Motor neuron (in vitro differentiated cells): ENCODE measurements around the gene TRIM65. TPM values are rescaled to one million over a fixed set of nuclear protein-coding genes. Genes with fewer than 3 reads are reported as not detected.

ENCODE experiments used
- ATAC-seq, 8 experiments: fragments of 200-7000 bp; cut with Tn5 transposase; replicated peaks in 6 of 8; 2 replicates each; pipeline ENCODE4 v1.8.0; 2021; ENCODE audit warnings: mild to moderate bottlenecking in 8 of 8, moderate library complexity in 8 of 8
- H3K27ac ChIP-seq, 2 donors: fragments of 250-450 bp; sonication (Bioruptor Pico); 2 replicates each; pipeline ENCODE4 v1.9.0; 2021; ENCODE audit warnings: antibody characterized with exemption in 2 of 2, mild to moderate bottlenecking in 2 of 2, moderate library complexity in 1 of 2
- H3K4me1 ChIP-seq, 2 donors: fragments of 250-450 bp; sonication (Bioruptor Pico); replicated peaks in 1 of 2; 2 replicates each; pipeline ENCODE4 v1.6.1; 2021; ENCODE audit warnings: antibody characterized with exemption in 2 of 2, mild to moderate bottlenecking in 2 of 2, moderate library complexity in 1 of 2
- H3K4me3 ChIP-seq, 5 donors: fragments of 250-450 bp; sonication (Bioruptor Pico); 2 replicates each; pipeline ENCODE4 v1.9.0; 2021; ENCODE audit warnings: antibody characterized with exemption in 5 of 5, mild to moderate bottlenecking in 5 of 5, moderate library complexity in 4 of 5
- WGBS, 10 experiments: fragments of 450-650 bp; shearing (Covaris generic); methylation state at CpG; one replicate each; pipeline ENCODE4 v1.0.0; 2022; 5-methylcytosine and 5-hydroxymethylcytosine counted together
- in situ Hi-C, 9 experiments: fragments of 400-800 bp; cut with MboI; loops; one replicate each; pipeline ENCODE4 v1.15.0; 2021; ENCODE audit warnings: low sequenced_read_pairs in 9 of 9, low pct_unique_long_range_greater_than_20kb in 2 of 9; ENCODE audit not compliant: unreplicated experiment in 9 of 9
- total RNA-seq, 8 experiments: library from RNA; unstranded; fragments of 300-600 nt; gene quantifications; 2 replicates each; pipeline versions ENCODE4 v1.2.3 to v1.2.4, GENCODE V29; 2022

Gene TRIM65
- total RNA-seq, 8 experiments from 2014 or later: 8.7 to 22.5 (median 13.4) TPM

DNA sequence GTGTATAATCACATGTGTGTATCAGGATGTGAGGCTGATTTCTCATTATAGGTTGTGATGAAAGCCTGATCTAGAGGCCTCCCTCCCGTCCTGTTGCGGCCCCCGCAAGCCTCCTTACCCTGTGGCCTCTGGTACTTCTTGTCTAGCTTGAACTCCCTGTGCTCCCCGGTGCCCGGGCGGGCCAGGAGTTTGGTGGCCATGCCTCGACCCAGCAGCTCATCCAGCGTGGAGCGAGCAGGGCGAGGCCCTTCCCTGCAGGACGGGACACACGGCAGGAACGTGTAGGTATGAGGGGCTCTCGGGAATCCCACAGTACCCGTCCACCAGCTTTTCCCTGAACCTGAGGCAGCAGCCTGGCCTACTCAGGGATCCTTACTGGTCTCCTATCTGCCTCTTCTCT is 29.2 kb upstream of the TRIM65 start:
- H3K4me3 ChIP-seq: no peak overlapping the region
- WGBS, 10 experiments: 77 to 100% (median 100%) methylated on average over 1 to 7 of the region's 15 CpGs; no CpG with 5 or more reads in 5 of the 10 experiments
- H3K4me1 ChIP-seq: no peaks in the 10 kb centered on the region
- in situ Hi-C loops: no loop called here
- no peak overlapping the region for H3K27ac ChIP-seq
- no peak for ATAC-seq

GRCh38 chr17:75925103-75925502 is 28.4 kb upstream of the TRIM65 start:
- in situ Hi-C loops: no loop called here

GRCh38 chr17:75922963-75923874 is 26.5 kb upstream of the TRIM65 start:
- H3K4me1 ChIP-seq: no peaks in the 10 kb centered on the region
- H3K27ac ChIP-seq: no peak overlapping the region
- 29 to 100% (median 95%) methylated on average over 1 to 6 of the region's 19 CpGs; no CpG with 5 or more reads in 4 of the 10 experiments for WGBS, 10 experiments
- H3K4me3 ChIP-seq: no peak overlapping the region
- in situ Hi-C loops: loop anchor here in 1 of 9 experiments (25.0 kb wide), 1 partner anchor 364 kb away; no protein-coding TSS in a partner anchor
- peak in 2 of 8 experiments; percentile 29 to 32 for ATAC-seq

More at GRCh38 chr17:75925103-75925502, 28.4 kb upstream of the TRIM65 start:
- no peak overlapping the region for H3K27ac ChIP-seq
- H3K4me1 ChIP-seq: no peaks in the 10 kb centered on the region
- H3K4me3 ChIP-seq: no peak overlapping the region
- ATAC-seq: no peak
- WGBS, 10 experiments: 90 to 100% (median 100%) methylated on average over 1 to 2 of the region's 11 CpGs; no CpG with 5 or more reads in 6 of the 10 experiments

DNA sequence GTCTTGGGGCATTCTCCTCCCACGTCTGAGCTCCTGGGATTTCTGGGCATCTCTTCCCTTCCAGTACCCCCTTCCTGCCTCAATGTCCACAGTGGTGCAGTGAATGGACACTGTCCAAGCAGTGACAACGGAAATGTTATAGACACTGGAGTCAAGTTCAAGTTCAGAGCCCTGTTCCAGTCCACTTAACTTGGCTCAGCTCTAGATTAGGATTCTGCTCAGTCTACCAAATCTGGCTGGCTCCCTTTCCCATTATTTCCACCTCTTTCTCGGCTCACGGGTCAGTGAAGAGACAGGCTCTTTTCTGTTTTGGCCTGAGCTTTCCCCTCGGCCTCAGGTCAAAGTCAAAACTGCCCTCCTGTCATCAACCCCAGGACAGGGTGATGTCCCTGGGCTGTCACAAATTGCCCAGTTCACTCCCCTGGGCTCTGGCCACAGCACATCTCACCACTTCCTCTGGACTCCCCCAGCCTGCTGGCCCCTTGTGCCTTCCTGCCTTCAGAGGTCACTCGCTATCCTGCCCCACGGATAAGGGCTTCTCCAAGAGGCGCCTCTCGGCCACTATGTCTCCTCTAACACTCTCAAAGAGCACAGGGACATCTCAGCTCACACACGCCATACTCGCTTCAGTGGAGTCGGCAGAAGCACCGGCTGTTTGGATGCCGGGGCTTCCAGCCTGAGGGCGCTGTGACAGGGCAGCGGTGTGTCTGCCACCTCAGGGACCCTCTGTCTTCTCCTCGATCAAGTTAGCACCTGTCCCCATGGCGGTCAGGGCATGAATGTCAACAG is 25.6 kb upstream of the TRIM65 start:
- WGBS, 10 experiments: 60 to 100% (median 86%) methylated on average over 1 to 8 of the region's 18 CpGs; no CpG with 5 or more reads in 4 of the 10 experiments
- ATAC-seq: no peak
- H3K4me3 ChIP-seq: no peak overlapping the region
- H3K27ac ChIP-seq: no peak overlapping the region
- H3K4me1 ChIP-seq: no peaks in the 10 kb centered on the region
- in situ Hi-C loops: loop anchor here in 1 of 9 experiments (25.0 kb wide), 1 partner anchor 365 kb away; no protein-coding TSS in a partner anchor

DNA sequence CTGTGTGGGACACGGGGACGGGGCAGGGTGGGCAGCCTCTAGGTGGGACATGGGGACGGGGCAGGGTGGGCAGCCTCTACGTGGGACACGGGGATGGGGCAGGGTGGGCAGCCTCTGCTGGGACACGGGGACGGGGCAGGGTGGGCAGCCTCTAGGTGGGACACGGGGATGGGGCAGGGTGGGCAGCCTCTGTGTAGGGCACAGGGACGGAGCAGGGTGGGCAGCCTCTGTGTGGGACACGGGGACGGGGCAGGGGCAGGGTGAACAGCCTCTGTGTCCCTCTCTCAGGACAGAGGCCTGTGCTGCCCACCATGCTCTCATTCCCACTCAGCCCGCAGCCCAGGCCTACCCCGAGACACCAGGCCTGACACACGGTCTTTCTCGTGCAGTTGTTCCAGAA is 24.8 kb upstream of the TRIM65 start:
- Histone ChIP-seq H3K27ac (no peak overlapping the region), H3K4me3 (no peak overlapping the region), H3K4me1 (no peaks in the 10 kb centered on the region)
- no peak for ATAC-seq
- 90 to 100% (median 100%) methylated on average over 2 to 3 of the region's 15 CpGs; no CpG with 5 or more reads in 7 of the 10 experiments for WGBS, 10 experiments
- in situ Hi-C loops: loop anchor here in 1 of 9 experiments (25.0 kb wide), 1 partner anchor 366 kb away; no protein-coding TSS in a partner anchor

GRCh38 chr17:75920045-75920560 is 23.4 kb upstream of the TRIM65 start:
- ATAC-seq: peak in 2 of 8 experiments; percentile 10 to 33
- Histone ChIP-seq H3K27ac (no peak overlapping the region), H3K4me3 (no peak overlapping the region), H3K4me1 (no peaks in the 10 kb centered on the region)
- in situ Hi-C loops: loop anchor here in 1 of 9 experiments (25.0 kb wide), 1 partner anchor 367 kb away; no protein-coding TSS in a partner anchor
- WGBS, 10 experiments: 60 to 100% (median 84%) methylated on average over 1 to 6 of the region's 11 CpGs; no CpG with 5 or more reads in 4 of the 10 experiments

- Histone ChIP-seq H3K4me1 (no peaks in the 10 kb centered on the region), H3K4me3 (no peak overlapping the region), H3K27ac (no peak overlapping the region)
- WGBS, 10 experiments: 92 to 100% (median 95%) methylated on average over 1 to 20 of the region's 22 CpGs; no CpG with 5 or more reads in 2 of the 10 experiments
- in situ Hi-C loops: loop anchor here in 1 of 9 experiments (25.0 kb wide), 1 partner anchor 368 kb away; no protein-coding TSS in a partner anchor
- no peak for ATAC-seq
Measured at GRCh38 chr17:75919611-75920010, 22.9 kb upstream of the TRIM65 start.

DNA sequence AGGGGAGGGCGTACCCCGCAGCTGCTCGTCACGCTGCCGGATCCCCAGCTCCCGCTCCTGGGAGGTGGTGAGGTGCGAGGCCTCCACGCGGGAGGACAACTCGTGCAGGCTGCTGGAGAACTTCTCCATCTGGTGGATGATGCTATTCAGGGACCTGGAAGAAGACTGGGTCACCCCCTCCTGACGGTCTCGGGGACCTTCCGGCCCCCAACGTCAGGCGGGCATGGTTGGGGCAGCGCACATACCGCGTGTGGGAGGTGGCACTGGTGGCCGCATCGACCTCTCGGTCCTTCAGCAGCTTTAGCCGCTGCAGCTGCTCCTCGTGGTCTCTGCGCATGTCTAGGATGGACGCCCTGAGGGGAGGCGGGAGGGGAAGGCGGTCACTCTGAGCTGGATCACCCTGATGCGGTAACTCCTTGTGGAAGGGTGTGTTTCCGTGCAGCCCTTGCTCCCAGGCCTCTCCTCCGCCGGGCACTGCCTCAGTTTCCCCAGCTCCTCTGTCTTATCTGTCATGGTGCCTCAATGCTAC is 21.2 kb upstream of the TRIM65 start:
- 100% methylated on average over 1 of the region's 31 CpGs; no CpG with 5 or more reads in 7 of the 10 experiments for WGBS, 10 experiments
- in situ Hi-C loops: loop anchor here in 1 of 9 experiments (25.0 kb wide), 1 partner anchor 369 kb away; no protein-coding TSS in a partner anchor
- ATAC-seq: peak in 2 of 8 experiments; percentile 2
- Histone ChIP-seq H3K4me3 (no peak overlapping the region), H3K4me1 (no peaks in the 10 kb centered on the region), H3K27ac (no peak overlapping the region)

DNA sequence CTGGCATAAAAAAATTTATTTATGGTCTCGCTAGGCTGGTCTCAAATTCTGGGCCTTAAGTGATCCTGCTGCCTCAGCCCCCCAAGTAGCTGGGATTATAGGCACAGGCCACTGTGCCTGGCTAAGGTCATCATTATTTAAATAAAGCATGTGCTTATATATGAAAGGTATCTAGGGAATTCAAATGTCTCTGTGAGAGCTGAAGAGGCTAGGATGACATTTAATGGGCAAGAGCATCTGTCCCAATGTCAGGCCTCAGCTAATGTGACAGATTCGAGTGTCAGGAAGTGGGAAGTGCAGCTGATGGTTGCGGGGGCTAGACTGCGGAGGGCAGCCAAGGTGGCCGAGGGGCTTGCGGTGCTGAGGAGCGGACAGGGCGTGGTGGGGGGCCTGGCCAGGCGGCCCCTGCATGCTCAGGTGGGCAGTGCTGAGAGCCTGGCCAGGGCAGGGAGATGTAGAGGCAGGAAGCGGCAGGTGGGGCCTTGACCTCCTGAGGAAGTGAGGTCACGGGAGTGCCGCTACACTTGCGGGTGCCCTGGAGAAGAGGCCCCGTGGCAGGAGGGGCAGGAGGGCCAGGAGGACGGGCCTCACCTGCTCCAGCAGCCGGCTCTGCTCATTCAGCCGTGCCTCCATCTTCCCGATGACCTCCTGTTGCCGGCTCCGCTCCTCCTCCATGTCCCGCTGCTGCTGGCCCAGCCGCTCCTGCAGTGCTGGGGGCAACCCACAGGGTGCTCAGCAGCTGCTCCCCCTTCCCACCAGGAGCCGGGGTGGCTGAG is 20.6 kb upstream of the TRIM65 start:
- no peaks in the 10 kb centered on the region for H3K4me1 ChIP-seq
- in situ Hi-C loops: loop anchor here in 1 of 9 experiments (25.0 kb wide), 1 partner anchor 370 kb away; no protein-coding TSS in a partner anchor
- peak in 2 of 8 experiments; percentile 5 to 16 for ATAC-seq
- WGBS, 10 experiments: 90 to 96% (median 94%) methylated on average over 4 to 9 of the region's 23 CpGs; no CpG with 5 or more reads in 5 of the 10 experiments
- H3K27ac ChIP-seq: no peak overlapping the region
- H3K4me3 ChIP-seq: no peak overlapping the region

DNA sequence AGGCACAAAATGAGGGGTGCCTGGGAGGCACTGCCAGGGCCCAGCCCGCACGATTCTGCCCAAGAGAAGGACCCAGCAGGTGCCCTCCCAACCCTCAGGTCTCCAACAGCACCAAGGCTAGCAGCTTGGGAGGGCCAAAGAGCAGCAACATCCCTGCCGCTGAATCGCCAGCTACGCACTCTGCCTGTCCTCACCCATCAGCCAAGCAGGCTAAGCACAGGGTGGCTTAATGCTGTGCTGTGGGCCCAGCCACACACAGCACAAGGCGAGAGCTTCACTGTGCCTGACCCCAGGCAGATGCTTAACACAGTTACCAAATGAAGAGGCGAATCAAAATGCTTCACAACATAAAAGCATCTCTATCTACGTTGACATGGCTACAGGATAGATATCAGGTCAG is 18.5 kb upstream of the TRIM65 start:
- no peak overlapping the region for H3K27ac ChIP-seq
- ATAC-seq: peak in 3 of 8 experiments; percentile 10 to 35 (median 24)
- WGBS, 10 experiments: 80 to 100% (median 100%) methylated on average over 1 to 5 of the region's 8 CpGs; no CpG with 5 or more reads in 2 of the 10 experiments
- no peak overlapping the region for H3K4me3 ChIP-seq
- H3K4me1 ChIP-seq: no peaks in the 10 kb centered on the region
- in situ Hi-C loops: loop anchor here in 1 of 9 experiments (25.0 kb wide), 1 partner anchor 372 kb away; no protein-coding TSS in a partner anchor

GRCh38 chr17:75914643-75915267 is 18.0 kb upstream of the TRIM65 start:
- Histone ChIP-seq H3K4me1 (no peaks in the 10 kb centered on the region), H3K27ac (no peak overlapping the region), H3K4me3 (no peak overlapping the region)
- WGBS, 10 experiments: 83 to 100% (median 99%) methylated on average over 1 to 11 of the region's 34 CpGs; no CpG with 5 or more reads in 4 of the 10 experiments
- peak in 6 of 8 experiments; percentile 10 to 88 (median 25) for ATAC-seq
- in situ Hi-C loops: loop anchor here in 1 of 9 experiments (25.0 kb wide), 1 partner anchor 373 kb away; no protein-coding TSS in a partner anchor
